DMS53 treated with DMSO at 0.1 percent for 48 hours (cell line): ENCODE measurements around the gene PARVG.

Experiments used
- DNase-seq: peaks from one replicate; lab custom pipeline; 2025; ENCODE audit not compliant: unreplicated experiment; lab: John Stamatoyannopoulos, UW

PARVG gene

DNA sequence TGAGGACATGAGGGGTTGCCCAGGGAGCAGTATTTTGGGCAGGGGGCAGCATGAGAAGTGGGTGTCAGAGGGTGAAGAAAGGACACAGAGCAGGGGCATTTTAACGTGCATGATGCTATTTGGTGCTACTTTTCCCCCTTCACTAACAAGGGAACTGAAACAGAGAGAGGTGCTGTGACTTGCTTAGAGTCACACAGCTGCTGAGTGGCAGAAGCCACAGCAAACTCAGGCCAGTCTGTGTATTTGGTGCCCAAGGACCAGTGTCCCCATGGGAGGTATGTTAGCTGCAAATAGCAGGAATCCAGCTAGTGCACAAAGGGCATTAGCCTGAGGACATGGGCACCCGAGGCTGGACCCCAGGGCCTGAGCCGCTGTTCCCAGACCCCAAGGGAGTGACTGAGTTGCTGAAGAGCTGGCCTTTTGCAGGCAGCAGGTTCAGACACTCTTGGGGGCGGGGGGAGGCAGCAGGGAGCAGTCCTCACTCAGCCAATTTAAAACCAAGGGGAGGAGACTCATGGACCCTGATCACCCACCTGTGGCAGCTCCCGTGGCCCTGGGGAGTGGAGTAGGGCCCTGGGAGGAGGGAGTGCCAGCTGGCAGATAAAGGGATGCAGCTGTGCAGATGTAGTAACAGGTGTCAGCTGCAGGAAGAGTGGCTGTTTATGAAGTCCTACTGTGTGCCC lies 14.6 kb downstream of the PARVG start:
- DNase-seq: no peak

GRCh38 chr22:44196241-44196640 lies 15.5 kb downstream of the PARVG start:
- no peak for DNase-seq

DNA sequence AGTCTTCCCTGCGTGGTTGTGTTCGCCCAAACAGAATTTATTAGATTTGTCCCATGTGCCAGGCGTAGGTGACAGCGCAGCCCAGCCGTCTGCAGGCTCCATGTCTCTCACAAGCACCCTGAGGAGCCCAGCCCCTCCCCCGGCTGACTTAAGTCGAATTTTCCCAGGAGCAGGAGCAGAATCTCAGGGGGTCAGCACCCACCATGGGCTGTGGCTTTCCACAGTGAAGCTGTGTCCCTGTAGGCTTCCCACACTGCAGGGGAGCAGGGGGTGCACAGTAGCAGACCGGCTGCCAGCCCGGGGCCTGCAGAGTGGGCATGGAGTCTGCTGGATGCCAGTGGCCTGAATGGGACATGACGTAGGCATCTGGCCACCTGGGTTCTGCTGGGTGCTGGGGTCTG lies 16.0 kb downstream of the PARVG start:
- no peak for DNase-seq

- no peak for DNase-seq
These were observed 16.5 kb downstream of the PARVG start for GRCh38 chr22:44197271-44197670.

DNA sequence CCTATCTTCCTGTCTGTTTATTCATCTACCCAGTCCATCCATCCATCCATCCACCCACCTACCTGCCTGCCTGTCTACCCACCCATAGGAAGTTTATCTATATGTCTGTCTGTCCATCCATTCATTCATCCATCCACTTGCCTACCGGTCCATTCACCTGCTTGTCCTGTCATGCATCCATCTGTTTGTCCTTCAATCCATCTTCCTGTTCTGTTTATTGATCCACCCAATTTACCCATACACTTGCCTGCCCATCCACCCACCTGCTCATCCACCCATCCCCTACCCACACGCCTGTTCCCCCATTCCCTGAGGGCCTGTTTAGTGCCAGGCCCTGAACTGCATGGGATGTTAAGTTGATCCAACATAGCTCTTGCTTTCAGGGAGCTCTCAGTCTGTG lies 18.4 kb downstream of the PARVG start:
- DNase-seq: no peak

DNA sequence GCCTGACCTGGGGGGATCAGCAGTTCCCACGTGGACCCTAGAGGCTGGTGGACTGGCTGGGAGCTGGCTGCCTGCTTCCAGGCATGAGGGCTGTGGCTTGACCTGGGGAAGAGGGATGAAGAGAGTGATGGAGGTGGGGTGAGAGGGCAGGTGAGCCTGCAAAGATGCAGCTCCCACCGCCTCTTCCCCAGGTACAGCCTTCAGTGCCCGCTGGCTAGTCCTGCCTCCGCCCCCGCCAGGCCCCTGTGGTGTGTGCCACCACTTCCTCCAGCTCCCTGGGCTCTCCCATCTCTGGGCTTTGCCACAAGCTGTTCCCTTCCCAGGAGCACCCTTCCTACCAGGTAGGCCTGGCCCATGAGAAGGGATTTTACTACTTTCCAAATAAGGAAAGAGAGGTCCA lies 19.1 kb downstream of the PARVG start:
- no peak for DNase-seq

GRCh38 chr22:44200451-44200850 lies 19.7 kb downstream of the PARVG start:
- no peak for DNase-seq

GRCh38 chr22:44200855-44201550 lies 20.3 kb downstream of the PARVG start:
- DNase-seq: no peak

DNA sequence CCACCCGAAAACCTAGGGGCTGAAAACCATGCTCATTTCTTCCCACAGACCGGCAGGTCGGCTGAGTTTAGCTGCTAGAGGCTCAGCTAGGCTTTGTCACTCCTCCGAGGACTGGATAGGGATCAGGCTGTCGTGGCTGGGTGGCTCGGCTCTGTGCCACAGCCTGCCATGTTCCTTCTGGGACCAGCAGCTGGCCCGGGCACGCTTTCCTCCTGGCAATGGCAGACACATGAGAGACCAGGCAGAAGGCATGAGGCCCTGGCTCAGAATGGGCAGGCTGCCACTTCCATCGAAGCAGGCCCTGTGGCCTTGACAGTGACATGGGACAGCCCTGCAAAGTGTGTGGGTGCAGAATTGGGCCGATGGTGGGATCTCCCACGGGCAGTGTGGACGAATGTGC lies 20.9 kb downstream of the PARVG start:
- DNase-seq: no peak

GRCh38 chr22:44202261-44202789 lies 21.6 kb downstream of the PARVG start:
- no peak for DNase-seq

GRCh38 chr22:44203203-44203602 lies 22.5 kb downstream of the PARVG start:
- DNase-seq: no peak

GRCh38 chr22:44204739-44205515 lies 24.2 kb downstream of the PARVG start:
- DNase-seq: no peak

- DNase-seq: no peak
These were observed 25.0 kb downstream of the PARVG start for GRCh38 chr22:44205516-44206329.

DNA sequence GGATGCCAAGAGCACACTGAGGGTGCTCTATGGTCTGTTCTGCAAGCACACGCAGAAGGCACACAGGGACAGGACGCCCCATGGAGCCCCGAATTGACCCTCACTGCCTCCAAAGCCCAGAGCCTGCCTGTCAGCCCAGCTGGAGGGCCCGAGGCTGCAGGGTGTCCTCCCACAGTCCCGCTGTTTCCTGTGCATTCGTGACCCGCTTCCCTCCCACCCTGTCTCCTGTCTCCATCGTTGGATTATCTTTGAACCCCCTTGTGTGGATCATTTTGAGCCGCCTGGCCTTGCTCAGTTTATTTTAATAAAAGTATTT lies 25.6 kb downstream of the PARVG start:
- DNase-seq: no peak

DNA sequence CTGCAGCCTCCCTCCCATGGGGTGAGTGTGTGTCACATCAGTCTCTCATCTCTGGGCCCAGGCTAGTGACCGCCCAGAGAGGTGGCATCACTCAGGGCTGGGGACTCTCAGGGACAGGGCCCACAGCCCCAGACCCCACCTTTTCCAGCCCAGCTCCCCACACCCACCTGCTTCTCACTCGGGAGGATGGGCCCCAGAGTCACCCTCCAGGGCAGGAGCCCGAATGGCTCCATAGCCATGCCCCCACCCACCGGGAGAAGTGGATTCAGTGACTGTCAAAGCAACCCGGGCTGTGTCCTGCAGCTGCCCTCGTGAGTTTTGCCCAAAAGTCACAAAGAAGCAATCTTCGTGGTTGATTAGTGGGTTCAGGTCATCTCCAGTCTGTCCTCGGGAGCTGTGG lies 26.0 kb downstream of the PARVG start:
- DNase-seq: no peak

- DNase-seq: no peak
These were observed 26.7 kb downstream of the PARVG start for GRCh38 chr22:44207173-44207980.

DNA sequence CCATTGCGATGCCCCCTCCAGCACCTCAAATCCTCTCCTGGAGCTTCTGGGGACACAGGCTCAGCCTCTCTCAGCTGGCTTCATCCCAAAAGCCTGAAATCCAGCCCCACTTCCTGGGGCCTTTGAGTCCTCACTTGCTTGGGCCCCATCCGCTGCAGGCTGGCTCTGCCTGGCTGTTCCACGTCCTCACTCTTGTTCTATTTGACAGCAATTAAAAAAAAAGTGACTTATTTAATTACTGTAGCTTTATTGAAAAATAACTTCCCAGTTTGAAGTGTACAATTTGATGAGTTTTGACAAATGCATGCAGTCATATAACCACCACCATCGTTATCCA lies 27.2 kb downstream of the PARVG start:
- no peak for DNase-seq

GRCh38 chr22:44209343-44209742 lies 28.6 kb downstream of the PARVG start:
- no peak for DNase-seq

- DNase-seq: no peak
These were observed 30.0 kb downstream of the PARVG start for GRCh38 chr22:44210722-44211121.

- DNase-seq: no peak
These were observed 30.7 kb downstream of the PARVG start for GRCh38 chr22:44211256-44211945.
